Heart left ventricle (tissue), 13 donors: ENCODE results near the gene CCL4.

Experiments
- POLR2A ChIP-seq, 2 donors: fragments of 450-650 bp; IDR thresholded peaks; one replicate each; pipeline ENCODE4 v1.6.1; 2017; ENCODE audit warnings: antibody characterized with exemption in 2 of 2, mild to moderate bottlenecking in 2 of 2, moderate library complexity in 2 of 2
- TF ChIP-seq, protein P1 (sequence below), 12 donors: fragments of 200-600 bp; sonication (generic) in 4 of 12; IDR thresholded peaks; one replicate each; pipeline versions ENCODE4 v1.5.0 to v1.8.0; 2018 to 2022; ENCODE audit warnings: antibody characterized with exemption in 12 of 12, mild to moderate bottlenecking in 5 of 12
- donor health status: ischemic (EF 13 %, LVEDD 7.1; RV severe dilation, severe dysfunction).
- donor health status: DM: no; HTN: yes; CAD: no.
- donor health status: DM: no; HTN: no; CAD: no.
- donor health status: ischemic (EF 25% LVEDD 6.9; RV normal size, moderate dysfunction).
- donor health status: ischemic (EF 25% LVEDD 5.7; RV mildly dilated, moderate dysfunction).
- donor health status: ischemic (EF 35%, LVEDD 5.7; RV mildly dilated, moderate dysfunction).
- donor health status: nonischemic (EF 11% LVEDD 7.7; RV severe dilation, severe dysfunction).
- donor health status: DM: yes; HTN: yes; CAD: no.
- donor health status: PGD.
- donor health status: ischemic (EF 29% LVEDD 5.4; RV normal size, mild dysfunction).
- donor health status: nonischemic (EF 23%, LVEDD 6.1; RV moderate dilation, normal function).

DNA sequence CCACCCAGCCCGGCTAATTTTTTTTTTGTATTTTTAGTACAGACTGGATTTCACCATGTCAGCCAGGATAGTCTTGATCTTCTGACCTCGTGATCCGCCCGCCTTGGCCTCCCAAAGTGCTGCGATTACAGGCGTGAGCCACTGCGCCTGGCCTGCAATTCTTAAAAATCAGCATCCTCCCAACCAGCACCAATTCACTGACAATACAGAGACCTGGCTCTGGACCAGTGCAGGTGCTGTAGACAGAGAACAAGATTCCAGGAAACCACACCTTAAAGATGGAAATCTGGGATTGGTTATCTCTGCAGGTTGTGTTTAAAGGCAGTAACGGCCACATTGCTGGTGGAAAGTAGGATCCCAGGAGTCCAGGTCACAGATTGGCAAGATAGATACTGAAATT, 39.2 kb downstream of the CCL4 start:
- TF ChIP-seq, protein P1, sequence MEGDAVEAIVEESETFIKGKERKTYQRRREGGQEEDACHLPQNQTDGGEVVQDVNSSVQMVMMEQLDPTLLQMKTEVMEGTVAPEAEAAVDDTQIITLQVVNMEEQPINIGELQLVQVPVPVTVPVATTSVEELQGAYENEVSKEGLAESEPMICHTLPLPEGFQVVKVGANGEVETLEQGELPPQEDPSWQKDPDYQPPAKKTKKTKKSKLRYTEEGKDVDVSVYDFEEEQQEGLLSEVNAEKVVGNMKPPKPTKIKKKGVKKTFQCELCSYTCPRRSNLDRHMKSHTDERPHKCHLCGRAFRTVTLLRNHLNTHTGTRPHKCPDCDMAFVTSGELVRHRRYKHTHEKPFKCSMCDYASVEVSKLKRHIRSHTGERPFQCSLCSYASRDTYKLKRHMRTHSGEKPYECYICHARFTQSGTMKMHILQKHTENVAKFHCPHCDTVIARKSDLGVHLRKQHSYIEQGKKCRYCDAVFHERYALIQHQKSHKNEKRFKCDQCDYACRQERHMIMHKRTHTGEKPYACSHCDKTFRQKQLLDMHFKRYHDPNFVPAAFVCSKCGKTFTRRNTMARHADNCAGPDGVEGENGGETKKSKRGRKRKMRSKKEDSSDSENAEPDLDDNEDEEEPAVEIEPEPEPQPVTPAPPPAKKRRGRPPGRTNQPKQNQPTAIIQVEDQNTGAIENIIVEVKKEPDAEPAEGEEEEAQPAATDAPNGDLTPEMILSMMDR (IDR thresholded peaks at IDR 0.05): no peak
- TF ChIP-seq POLR2A (IDR thresholded peaks at IDR 0.05): no peak
